DMS153 (cell line): ENCODE measurements around the gene UGT1A5.

Experiments used
- DNase-seq: peaks from one replicate; lab custom pipeline; 2025; lab: John Stamatoyannopoulos, UW

The UGT1A5 gene

DNA sequence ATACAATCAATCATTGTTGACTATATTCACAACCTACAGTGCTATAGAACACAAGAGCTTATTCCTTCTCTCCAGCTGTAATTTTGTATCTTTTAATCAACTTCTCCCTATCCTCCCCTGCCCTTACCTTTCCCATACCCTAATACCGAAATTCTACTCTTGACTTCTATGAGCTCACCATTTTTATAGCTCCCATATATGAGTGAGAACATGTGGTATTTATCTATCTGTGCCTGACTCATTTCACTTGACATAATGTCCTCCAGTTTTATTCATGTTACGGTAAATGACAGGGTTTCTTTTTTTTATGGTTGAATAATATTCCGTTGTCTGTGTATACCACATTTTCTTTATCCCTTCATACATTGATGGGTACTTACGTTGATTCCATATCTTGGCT, 68.1 kb downstream of the UGT1A5 start:
- no peak for DNase-seq

DNA sequence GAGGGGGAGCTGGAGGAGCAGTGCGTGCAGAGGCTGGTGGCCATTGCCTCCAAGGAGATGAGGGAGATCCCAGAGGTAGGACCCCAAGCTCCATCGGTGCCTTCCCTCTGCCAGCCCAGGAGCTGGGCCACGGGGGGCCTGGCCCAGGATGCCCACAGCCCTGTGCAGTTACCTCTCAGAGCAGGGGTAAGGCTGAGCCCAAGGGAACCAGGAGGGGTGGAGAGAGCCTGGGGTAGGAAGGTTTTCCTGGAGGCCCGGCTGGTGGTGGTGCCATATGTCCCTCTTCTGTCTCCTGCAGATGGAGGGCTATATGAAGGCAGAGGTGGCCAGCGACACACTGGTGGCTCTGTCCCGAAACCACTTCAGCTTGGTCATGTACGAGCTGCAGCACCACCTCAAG, 76.8 kb downstream of the UGT1A5 start:
- DNase-seq, result no peak

DNA sequence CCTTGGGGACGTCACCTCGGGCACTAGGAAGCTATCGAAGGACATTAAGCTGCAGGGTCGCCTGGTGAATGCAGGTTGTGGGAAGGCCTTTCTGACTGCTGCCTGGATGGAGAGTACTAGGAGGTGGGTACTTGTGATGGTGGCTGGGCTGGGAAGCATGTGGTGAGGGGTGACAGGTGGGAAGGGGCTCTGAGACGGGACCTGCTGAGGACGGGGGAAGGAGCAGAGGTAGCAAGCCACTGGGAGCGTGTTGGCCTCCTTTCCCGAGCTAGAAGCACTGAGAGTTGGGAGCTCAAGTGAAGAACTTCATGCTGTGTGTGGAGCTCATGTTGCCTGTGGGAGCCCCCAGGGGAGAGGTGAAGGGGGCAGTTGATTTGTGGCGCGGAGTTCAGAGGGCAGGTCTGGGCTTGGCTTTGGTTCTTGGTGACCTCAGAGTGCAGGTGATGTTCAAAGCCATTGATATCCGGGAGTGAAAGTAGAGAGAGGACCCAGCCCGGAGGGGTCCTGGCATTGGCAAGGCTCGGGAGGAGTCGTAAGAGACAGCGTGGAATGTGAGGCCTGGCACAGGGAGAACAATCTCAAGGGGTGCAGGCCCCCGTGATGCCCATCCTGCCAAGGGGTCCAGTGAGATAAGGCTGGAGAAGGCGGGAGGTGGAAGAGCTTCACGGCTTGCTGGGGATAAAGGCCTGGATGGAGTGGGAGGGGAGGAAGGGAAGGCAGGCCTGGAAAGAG, 78.6 kb downstream of the UGT1A5 start:
- no peak for DNase-seq

GRCh38 chr2:233791883-233792329, 79.2 kb downstream of the UGT1A5 start:
- DNase-seq, result no peak

GRCh38 chr2:233792720-233793119, 80.0 kb downstream of the UGT1A5 start:
- no peak for DNase-seq

DNA sequence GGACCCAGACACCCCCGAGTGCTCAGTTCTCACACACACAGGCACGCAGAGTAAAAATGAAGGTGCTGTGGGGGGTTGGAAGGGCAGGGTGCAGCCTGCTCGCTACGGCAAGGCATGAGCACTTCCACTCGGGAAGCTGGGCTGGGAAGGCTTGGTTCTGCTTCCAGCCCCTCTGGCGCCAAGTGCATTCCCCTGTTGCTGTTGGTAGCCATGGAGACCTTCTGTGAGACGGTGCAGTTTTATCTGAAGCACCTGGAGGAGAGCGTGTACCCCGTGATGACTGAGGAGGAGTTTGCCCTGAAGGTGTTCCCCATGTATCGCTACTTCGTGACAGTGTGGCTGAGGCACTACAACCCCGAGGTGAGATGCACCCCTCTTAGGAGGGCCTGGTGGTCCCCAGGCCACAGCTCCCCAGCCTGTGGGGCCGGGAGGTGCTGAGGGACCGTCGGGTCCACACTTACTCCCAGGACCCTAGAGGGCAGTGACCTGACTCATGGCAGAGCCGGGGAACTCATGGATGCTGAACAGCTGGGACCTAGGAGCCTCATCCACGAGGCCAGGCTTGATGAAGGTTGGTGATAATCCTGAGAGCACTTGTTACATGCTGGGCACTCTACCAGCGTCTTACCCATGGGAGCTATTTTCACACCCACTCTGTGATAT, 80.9 kb downstream of the UGT1A5 start:
- DNase-seq, result no peak

GRCh38 chr2:233794128-233794658, 81.5 kb downstream of the UGT1A5 start:
- DNase-seq, result no peak

- DNase-seq, result no peak
Observed at GRCh38 chr2:233795735-233796171, 83.0 kb downstream of the UGT1A5 start.

GRCh38 chr2:233796254-233796653, 83.5 kb downstream of the UGT1A5 start:
- no peak for DNase-seq

DNA sequence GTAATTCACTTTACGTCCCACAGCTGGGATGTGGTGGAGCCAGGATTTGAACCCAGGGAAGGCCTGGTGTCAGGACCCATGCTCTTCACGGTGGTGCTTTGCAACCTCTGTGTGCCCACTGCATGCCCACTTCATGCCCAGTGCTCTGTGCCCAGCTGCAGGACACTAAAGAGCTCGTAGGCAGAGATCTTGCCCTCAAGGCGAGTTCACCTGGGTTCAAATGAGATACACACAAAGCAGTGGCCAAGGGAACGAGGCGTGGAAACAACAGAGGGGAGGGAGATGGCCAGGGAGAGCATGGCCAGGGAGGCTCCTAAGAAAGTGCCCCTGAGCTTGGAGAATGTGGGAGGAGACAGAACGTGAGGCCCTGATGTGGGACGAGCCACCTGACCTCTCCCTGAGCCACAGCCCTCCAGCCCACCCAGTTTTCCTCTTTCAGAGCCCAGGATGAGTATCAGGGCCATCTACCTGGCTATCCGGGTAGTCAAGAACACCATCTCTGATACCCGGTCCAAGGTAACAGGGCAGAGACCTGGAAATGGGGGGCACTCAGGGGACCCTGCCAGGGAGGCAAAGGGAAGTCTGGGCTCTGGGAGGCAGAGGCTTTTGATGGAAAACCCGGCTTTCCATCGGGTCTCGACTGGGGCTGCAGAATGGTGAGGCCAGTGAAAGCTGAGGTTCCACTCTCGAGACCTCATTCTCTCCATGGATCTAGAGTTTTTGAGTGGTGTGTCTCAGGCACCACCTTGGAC, 85.8 kb downstream of the UGT1A5 start:
- DNase-seq, result no peak

DNA sequence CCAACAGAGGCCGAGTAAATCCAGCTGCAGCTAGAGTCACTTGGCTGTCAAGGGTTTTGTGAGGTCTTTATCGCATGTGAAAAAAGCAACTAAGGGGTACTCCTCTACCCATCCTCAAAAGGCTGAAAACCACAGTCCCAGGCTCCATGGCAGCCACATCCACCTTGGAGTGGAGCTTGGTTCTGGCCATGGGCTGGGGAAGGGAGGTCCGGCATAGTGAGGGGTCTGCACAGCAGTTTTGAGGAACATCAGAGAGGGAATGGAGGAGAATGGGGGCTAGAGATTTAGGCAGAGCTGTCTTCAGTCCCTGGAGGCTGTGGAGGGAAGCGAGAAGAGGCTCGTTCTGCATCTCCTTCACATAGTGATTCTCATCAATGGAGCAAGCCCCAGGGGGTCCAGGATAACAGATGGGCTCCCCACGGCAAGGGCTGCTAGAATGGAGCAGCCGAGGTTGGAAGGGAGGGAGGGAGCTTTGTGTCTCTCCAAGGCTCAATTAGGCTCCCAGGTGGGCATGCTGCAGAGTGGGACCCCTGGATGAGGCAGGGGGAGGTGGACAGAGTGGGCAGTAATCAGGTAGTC, 86.5 kb downstream of the UGT1A5 start:
- DNase-seq, result no peak

DNA sequence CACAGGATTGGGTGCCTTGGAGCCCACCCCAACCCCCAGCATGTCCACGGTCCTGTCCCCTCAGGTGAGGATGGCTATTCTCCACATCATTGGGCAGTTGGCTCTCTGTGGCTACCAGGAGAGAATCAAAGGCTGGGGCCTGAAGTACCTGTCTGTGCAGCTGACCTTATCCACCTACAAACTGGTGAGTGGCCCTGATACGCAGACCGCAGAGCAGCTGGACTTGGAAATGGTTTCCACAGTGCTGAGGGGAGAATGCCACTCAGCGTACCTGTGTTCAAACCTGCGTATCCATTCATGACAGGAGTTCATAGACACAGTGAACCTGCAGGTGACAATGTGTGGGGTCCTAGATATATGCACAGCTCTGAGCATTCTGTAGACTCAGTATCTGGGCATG, 87.0 kb downstream of the UGT1A5 start:
- no peak for DNase-seq

DNA sequence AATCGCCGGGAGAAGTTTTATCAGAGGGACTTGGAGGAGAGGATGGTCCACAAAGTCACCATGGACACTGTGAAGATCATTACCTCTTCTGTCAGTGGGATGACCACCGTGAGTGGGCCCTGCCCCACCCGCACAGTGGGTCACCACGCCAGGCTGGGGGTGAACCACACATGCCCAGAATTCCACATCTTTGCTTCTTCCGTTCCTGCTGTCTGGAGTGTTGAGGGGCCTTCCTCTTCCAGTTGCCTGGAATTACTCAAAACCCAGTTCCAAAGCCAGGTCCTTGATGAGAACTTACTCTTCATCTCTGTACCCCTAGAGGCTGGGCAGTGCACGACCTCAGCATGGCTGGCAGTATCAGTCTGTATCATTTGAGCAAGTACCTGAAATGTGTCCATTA, 87.5 kb downstream of the UGT1A5 start:
- DNase-seq, result no peak

GRCh38 chr2:233801357-233802131, 88.8 kb downstream of the UGT1A5 start:
- DNase-seq, result no peak

DNA sequence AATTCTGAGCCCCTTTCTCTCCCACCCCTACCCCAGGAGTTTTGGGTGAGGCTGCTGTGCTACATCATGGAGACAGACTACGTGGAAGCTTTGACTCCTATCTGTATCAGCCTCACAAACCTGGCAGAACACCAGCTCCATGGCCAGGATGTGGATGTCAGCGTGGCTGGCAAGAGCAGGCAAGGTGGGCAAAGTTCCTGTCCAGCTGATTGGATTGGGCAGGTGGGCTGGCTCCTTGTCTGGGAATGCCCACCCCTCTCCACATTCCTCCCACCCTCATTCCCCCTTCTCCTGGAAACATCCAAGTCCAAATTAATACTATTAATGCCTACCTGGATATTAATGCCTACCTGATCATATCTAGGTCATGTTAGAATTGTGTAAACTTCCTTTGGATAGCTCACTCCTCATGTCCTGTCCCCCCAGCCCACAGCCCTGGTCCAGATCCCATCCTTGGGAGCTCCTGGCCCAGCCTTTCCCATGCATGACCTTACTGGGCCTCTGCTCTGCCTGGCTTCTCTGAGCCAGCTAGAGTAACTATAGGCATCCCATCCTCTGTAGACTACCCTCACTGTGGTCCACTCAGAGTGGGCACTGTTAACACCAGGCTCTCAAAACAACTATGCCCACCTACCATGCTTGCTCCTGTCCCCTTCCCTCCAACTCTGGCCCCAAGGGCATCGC, 89.6 kb downstream of the UGT1A5 start:
- DNase-seq, result no peak

GRCh38 chr2:233803292-233803911, 90.7 kb downstream of the UGT1A5 start:
- no peak for DNase-seq

DNA sequence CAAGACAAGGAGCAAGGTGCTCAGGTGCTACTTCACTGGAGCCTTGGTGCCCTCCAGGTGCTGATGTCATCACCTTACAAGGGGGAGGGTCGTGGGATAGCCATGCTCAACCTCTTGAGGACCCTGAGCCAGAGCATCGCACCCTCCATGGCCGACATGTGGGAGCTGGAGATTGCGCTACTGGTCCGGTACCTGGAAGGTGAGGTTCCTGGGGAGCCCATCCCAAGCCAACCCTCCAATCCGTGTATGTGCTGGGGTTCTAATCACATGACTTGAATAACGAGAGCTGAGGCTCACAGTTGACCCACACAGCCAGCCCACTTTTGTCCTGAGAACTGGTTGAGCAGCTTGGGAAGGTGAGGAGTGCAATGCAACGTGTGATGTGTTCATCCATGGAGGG, 91.3 kb downstream of the UGT1A5 start:
- no peak for DNase-seq

GRCh38 chr2:233807215-233807865, 94.6 kb downstream of the UGT1A5 start:
- DNase-seq, result no peak

GRCh38 chr2:233807966-233808935, 95.5 kb downstream of the UGT1A5 start:
- no peak for DNase-seq
